ENCODE data around the gene COL4A3.

COL4A3 gene

DNA sequence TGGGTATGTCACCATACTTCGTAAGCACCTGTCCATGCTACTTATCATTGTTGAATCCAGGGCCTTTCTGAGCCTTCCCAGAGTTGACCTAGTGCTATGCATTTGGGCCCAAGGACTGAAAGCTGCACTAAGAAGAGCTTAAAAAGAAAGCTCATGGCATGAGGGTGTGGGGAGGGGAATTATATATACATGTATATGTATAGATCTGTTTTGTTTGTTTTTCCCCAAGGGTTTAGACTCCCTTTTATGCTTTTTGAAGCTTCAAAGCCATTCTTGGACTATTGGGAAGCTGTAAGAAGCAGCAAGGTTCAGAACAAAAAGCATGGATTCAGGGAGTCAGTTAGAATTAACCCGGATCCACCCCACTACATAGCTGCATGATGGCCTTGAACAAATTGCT, 183.9 kb downstream of the COL4A3 start:
- no peak for FAIRE-seq

DNA sequence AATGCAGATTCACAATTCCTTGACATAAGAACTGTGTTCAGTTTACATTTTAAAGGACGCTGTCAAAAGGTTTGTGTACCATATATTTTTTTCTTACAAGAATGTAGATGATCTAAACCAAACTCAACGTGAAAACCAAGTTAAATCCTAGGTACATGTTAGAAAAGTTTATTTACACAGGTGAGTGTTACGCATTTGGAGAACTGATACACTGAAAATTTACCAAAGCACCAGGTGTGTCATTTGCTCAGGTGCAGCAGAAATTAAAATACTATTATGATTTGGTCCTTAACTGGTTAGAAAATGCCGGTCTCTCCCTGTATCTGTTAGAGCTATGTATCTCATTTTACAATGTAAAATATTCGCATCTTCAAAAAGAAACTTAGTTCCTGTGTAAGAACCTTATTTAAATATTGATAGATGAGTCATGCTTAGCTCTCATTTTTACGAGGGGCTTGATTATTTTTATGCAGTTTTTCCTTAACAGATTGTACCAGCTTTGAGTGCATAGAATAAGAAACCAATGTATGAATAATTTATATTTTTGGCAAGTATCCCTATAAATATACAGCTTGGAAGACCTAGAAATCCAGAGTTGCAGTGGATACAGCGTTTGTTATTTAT, 185.7 kb downstream of the COL4A3 start:
- FAIRE-seq: no peak

DNA sequence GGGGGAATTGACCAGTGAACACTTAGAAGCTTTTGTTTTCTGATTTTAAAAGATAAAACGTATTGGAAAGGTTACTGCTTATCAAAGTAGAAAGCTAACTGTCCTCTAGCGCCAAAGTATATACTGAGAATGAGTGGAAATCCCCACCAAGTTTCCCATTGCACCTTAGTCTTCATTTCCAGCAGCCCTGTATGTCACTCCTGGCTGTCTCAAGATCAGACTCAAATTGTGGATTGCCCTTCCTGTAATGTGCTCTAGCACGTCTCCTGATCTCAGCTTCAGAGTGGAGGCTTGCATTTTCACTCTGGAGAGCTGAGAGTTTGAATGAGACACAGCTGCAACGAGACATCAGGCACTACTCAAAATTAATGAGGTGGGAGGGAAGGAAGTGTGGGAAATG, 187.2 kb downstream of the COL4A3 start:
- no peak for FAIRE-seq

DNA sequence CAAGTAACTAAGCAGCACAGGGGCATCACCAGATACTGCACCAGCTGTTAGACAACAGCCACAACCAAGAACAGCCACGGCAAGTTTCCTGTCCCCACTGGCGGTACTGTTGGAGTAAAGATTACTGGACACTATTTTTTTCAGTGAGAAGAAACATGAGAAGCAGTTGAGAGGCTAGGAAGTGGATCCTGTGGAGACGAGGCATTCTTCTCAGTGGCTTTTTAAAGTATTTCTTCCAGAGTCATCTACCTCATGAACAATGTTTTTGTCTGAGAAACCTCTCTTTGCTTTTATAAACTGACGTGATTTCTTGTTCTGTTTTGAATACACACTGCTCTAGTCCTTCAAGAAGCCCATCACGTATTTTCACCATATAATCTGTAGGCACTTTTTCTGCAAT, 195.9 kb downstream of the COL4A3 start:
- no peak for FAIRE-seq

DNA sequence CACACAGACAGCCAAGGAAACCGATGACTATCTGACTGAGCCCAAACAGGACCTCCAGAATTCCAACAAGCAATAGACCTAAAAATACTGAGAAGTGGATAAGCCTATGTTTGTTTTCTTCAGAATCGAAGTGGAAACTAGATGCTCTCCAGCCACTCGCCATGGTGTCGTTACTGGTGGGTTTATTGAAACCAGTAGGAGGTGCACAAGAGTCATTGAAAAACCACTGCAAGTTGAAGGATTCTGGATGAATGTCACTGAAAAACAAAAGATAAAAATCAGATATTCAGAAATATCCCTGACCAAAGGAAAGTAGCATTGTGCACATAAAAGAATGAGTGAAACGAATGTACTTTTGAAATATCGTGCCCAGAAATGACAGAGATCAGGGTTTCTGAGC, 199.3 kb downstream of the COL4A3 start:
- no peak for FAIRE-seq
